Adrenal gland (tissue), 5 donors: Measurements from ENCODE around the gene ZCCHC7.

Experiments
- POLR2A ChIP-seq, 2 donors: fragments of 450-650 bp; IDR thresholded peaks; one replicate each; pipeline ENCODE4 v1.6.1; 2017; ENCODE audit warnings: antibody characterized with exemption in 2 of 2, mild to moderate bottlenecking in 2 of 2, moderate library complexity in 1 of 2
- TF ChIP-seq, protein P1 (sequence below), 6 experiments: fragments of 450-650 bp in 4 of 6; fragments of 200-600 bp in 2 of 6; sonication (generic) in 1 of 6; IDR thresholded peaks; 1 replicate in 5 of 6; 2 replicates in 1 of 6; pipeline versions ENCODE4 v1.5.1 to v1.8.0; 2016 to 2021; ENCODE audit warnings: antibody characterized with exemption in 6 of 6, mild to moderate bottlenecking in 2 of 6, moderate library complexity in 1 of 6
- donor health status: DM: no; HTN: no; CAD: no.

DNA sequence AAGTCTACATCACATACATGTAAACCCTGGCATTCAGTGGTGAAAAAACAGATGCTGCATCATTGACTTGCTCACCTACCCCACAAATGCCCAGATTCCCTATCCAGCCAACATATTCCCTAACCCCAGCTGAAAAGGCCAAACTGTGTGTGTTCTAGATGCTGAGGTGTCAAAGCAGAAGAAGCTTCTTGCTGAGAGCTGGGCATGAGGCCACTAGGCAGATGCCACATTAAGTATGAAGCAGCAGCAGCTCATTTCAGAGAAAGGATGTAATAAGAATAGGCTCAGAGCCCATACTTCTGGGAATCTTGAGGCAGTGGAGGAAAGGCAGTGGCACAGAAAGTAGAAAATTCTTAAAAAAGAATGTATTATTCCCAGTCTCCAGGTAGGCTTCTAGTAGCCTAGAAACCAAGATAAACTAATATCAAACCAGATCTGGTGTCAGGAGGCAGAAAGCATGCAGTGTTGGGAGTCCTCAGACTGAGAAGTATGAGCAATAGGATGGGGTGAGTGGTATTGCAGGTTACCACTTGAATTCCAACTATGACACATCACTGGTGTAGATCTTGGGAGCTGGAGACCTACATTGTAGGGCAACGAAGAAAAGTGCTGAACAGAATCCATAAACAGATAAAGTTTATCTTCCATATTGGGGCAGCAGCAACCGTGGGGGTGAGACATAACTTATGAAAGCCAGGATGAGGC lies 230.3 kb downstream of the ZCCHC7 start:
- TF ChIP-seq, protein P1, sequence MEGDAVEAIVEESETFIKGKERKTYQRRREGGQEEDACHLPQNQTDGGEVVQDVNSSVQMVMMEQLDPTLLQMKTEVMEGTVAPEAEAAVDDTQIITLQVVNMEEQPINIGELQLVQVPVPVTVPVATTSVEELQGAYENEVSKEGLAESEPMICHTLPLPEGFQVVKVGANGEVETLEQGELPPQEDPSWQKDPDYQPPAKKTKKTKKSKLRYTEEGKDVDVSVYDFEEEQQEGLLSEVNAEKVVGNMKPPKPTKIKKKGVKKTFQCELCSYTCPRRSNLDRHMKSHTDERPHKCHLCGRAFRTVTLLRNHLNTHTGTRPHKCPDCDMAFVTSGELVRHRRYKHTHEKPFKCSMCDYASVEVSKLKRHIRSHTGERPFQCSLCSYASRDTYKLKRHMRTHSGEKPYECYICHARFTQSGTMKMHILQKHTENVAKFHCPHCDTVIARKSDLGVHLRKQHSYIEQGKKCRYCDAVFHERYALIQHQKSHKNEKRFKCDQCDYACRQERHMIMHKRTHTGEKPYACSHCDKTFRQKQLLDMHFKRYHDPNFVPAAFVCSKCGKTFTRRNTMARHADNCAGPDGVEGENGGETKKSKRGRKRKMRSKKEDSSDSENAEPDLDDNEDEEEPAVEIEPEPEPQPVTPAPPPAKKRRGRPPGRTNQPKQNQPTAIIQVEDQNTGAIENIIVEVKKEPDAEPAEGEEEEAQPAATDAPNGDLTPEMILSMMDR (IDR thresholded peaks at IDR 0.05) = no peak
- TF ChIP-seq POLR2A (IDR thresholded peaks at IDR 0.05) = no peak
